ENCODE measurements around the gene KLHL14.
A peak's percentile ranks its signal among the peaks of the same experiment; 100 is the strongest.

Gene KLHL14

GRCh38 chr18:32770054-32770665, 2.7 kb downstream of the KLHL14 start:
- Histone ChIP-seq H2AFZ (ENCODE audit: low read depth, low read length, severe bottlenecking) (no peak overlapping the region), H3K27ac (ENCODE audit: low read depth, low read length) (no peak overlapping the region)

GRCh38 chr18:32769586-32770053, 3.2 kb downstream of the KLHL14 start:
- Histone ChIP-seq H3K27ac (ENCODE audit: low read depth, low read length) (no peak overlapping the region), H3K4me2 (ENCODE audit: low read depth, low read length, poor library complexity, severe bottlenecking) (peak overlapping the region; percentile 54), H3K9me2 (replicated peaks; ENCODE audit: insufficient read depth, low read length) (no peaks in the 10 kb centered on the region), H3K9ac (ENCODE audit: low read length) (no peak overlapping the region), H4K20me1 (ENCODE audit: low read depth, low read length) (no peaks in the 10 kb centered on the region), H2AFZ (ENCODE audit: low read depth, low read length, severe bottlenecking) (no peak overlapping the region), H3K79me2 (ENCODE audit: insufficient read depth, low read length) (no peaks in the 10 kb centered on the region), H3K4me3 (ENCODE audit: insufficient read depth, low read length, poor library complexity, severe bottlenecking) (no peak overlapping the region), H3K9me3 (ENCODE audit: insufficient read depth, low read length) (no peaks in the 10 kb centered on the region), H3F3A (ENCODE audit: insufficient read depth) (peaks cover 19% of the 10 kb centered on the region), H3K27me3 (ENCODE audit: low read length) (no peaks in the 10 kb centered on the region), H3K36me3 (ENCODE audit: low read length) (no peaks in the 10 kb centered on the region)
- TF ChIP-seq CTCF (IDR thresholded peaks at IDR 0.05; ENCODE audit: insufficient read depth, low read length, poor library complexity, severe bottlenecking) (no peak), EZH2phosphoT487 (conservative IDR thresholded peaks at IDR 0.05; ENCODE audit: low read length) (no peak; the same call in none of the 2 replicates)

More at GRCh38 chr18:32770054-32770665, 2.7 kb downstream of the KLHL14 start:
- no peaks in the 10 kb centered on the region for H3K9me3 ChIP-seq (ENCODE audit: insufficient read depth, low read length)
- peaks cover 19% of the 10 kb centered on the region for H3F3A ChIP-seq (ENCODE audit: insufficient read depth)
- H3K27me3 ChIP-seq (ENCODE audit: low read length) = no peaks in the 10 kb centered on the region
- H3K9me2 ChIP-seq (replicated peaks; ENCODE audit: insufficient read depth, low read length) = no peaks in the 10 kb centered on the region
- H3K79me2 ChIP-seq (ENCODE audit: insufficient read depth, low read length) = no peaks in the 10 kb centered on the region
- TF ChIP-seq EZH2phosphoT487 (conservative IDR thresholded peaks at IDR 0.05; ENCODE audit: low read length) (0 out of 2 replicates have a peak, but pooled peaks have one; percentile 26), CTCF (IDR thresholded peaks at IDR 0.05; ENCODE audit: insufficient read depth, low read length, poor library complexity, severe bottlenecking) (no peak)
- H3K4me3 ChIP-seq (ENCODE audit: insufficient read depth, low read length, poor library complexity, severe bottlenecking) = no peak overlapping the region
- peak overlapping the region; percentile 54 for H3K4me2 ChIP-seq (ENCODE audit: low read depth, low read length, poor library complexity, severe bottlenecking)
- no peaks in the 10 kb centered on the region for H4K20me1 ChIP-seq (ENCODE audit: low read depth, low read length)
- no peak overlapping the region for H3K9ac ChIP-seq (ENCODE audit: low read length)
- H3K36me3 ChIP-seq (ENCODE audit: low read length) = no peaks in the 10 kb centered on the region

GRCh38 chr18:32769071-32769585, 3.7 kb downstream of the KLHL14 start:
- Histone ChIP-seq H4K20me1 (ENCODE audit: low read depth, low read length) (no peaks in the 10 kb centered on the region), H3K9ac (ENCODE audit: low read length) (no peak overlapping the region), H3K9me2 (replicated peaks; ENCODE audit: insufficient read depth, low read length) (no peaks in the 10 kb centered on the region), H3K79me2 (ENCODE audit: insufficient read depth, low read length) (no peaks in the 10 kb centered on the region), H3K4me3 (ENCODE audit: insufficient read depth, low read length, poor library complexity, severe bottlenecking) (no peak overlapping the region), H3K9me3 (ENCODE audit: insufficient read depth, low read length) (no peaks in the 10 kb centered on the region), H2AFZ (ENCODE audit: low read depth, low read length, severe bottlenecking) (no peak overlapping the region), H3K27me3 (ENCODE audit: low read length) (no peaks in the 10 kb centered on the region), H3K27ac (ENCODE audit: low read depth, low read length) (no peak overlapping the region), H3F3A (ENCODE audit: insufficient read depth) (peaks cover 15% of the 10 kb centered on the region), H3K4me2 (ENCODE audit: low read depth, low read length, poor library complexity, severe bottlenecking) (peak overlapping the region; percentile 3), H3K36me3 (ENCODE audit: low read length) (no peaks in the 10 kb centered on the region)
- TF ChIP-seq CTCF (IDR thresholded peaks at IDR 0.05; ENCODE audit: insufficient read depth, low read length, poor library complexity, severe bottlenecking) = no peak
- TF ChIP-seq EZH2phosphoT487 (conservative IDR thresholded peaks at IDR 0.05; ENCODE audit: low read length) = no peak
